CD1c-positive myeloid dendritic cell (primary cell): Measurements from ENCODE around the gene PDE9A.
"Not testable (repeated sequence)": the region's sequence is repeated elsewhere in the genome, so short reads cannot be mapped to it uniquely, and the experiment has no call there.

Source experiments
- DNase-seq: peaks from one replicate; pipeline ENCODE4 v3.0.0-alpha.2; 2016; ENCODE audit errors: extremely low spot score

PDE9A gene

GRCh38 chr21:42707207-42707830 lies 53.9 kb downstream of the PDE9A start:
- DNase-seq = no peak

GRCh38 chr21:42708107-42708506 lies 54.7 kb downstream of the PDE9A start:
- DNase-seq = no peak

GRCh38 chr21:42708916-42709315 lies 55.5 kb downstream of the PDE9A start:
- DNase-seq = not testable (repeated sequence)

- no peak for DNase-seq
These were observed 58.2 kb downstream of the PDE9A start for GRCh38 chr21:42711667-42712066.

GRCh38 chr21:42715427-42715826 lies 62.0 kb downstream of the PDE9A start:
- DNase-seq = not testable (repeated sequence)

GRCh38 chr21:42716074-42716473 lies 62.7 kb downstream of the PDE9A start:
- no peak for DNase-seq

GRCh38 chr21:42720484-42720883 lies 67.1 kb downstream of the PDE9A start:
- DNase-seq = not testable (repeated sequence)

GRCh38 chr21:42721341-42721824 lies 68.0 kb downstream of the PDE9A start:
- no peak for DNase-seq

- no peak for DNase-seq
These were observed 68.7 kb downstream of the PDE9A start for GRCh38 chr21:42722153-42722552.

- no peak for DNase-seq
These were observed 69.5 kb downstream of the PDE9A start for GRCh38 chr21:42722808-42723473.

GRCh38 chr21:42724226-42724920 lies 71.0 kb downstream of the PDE9A start:
- DNase-seq = peak; percentile 31

- no peak for DNase-seq
These were observed 72.1 kb downstream of the PDE9A start for GRCh38 chr21:42725416-42725930.

- no peak for DNase-seq
These were observed 78.0 kb downstream of the PDE9A start for GRCh38 chr21:42731264-42732032.

- no peak for DNase-seq
These were observed 78.6 kb downstream of the PDE9A start for GRCh38 chr21:42732033-42732410.

GRCh38 chr21:42733037-42733627 lies 79.7 kb downstream of the PDE9A start:
- DNase-seq = no peak

GRCh38 chr21:42733874-42734273 lies 80.5 kb downstream of the PDE9A start:
- DNase-seq = no peak

GRCh38 chr21:42734323-42734971 lies 81.0 kb downstream of the PDE9A start:
- no peak for DNase-seq

GRCh38 chr21:42735061-42735460 lies 81.6 kb downstream of the PDE9A start:
- DNase-seq = no peak

- DNase-seq = no peak
These were observed 82.5 kb downstream of the PDE9A start for GRCh38 chr21:42735944-42736343.

GRCh38 chr21:42736646-42737350 lies 83.4 kb downstream of the PDE9A start:
- DNase-seq = no peak
